DOHH2 (cell line): ENCODE results near the gene MSLN.

Experiments used
- H3F3A ChIP-seq: fragments of 200-600 bp; sonication (generic), shearing (Covaris generic); 2 replicates; pipeline ENCODE4 v1.6.0; 2016; ENCODE audit warnings: antibody characterized with exemption, mild to moderate bottlenecking; ENCODE audit not compliant: control insufficient read depth, insufficient read depth
- H3K27ac ChIP-seq: fragments of 200-600 bp; sonication (generic); 2 replicates; pipeline ENCODE4 v1.5.1; 2014; ENCODE audit warnings: low read depth, mild to moderate bottlenecking, low read length, moderate library complexity
- H3K27me3 ChIP-seq: fragments of 200-600 bp; sonication (generic); 2 replicates; pipeline ENCODE4 v1.6.1; 2014; ENCODE audit warnings: mild to moderate bottlenecking, low read length, mixed read lengths; ENCODE audit not compliant: control insufficient read depth
- H3K36me3 ChIP-seq: fragments of 200-600 bp; sonication (generic); 2 replicates; pipeline ENCODE4 v1.6.1; 2014; ENCODE audit warnings: mild to moderate bottlenecking, low read length, moderate library complexity, mixed read lengths; ENCODE audit not compliant: control insufficient read depth
- H3K4me1 ChIP-seq: fragments of 200-600 bp; sonication (generic); 2 replicates; pipeline ENCODE4 v1.6.1; 2014; ENCODE audit warnings: mild to moderate bottlenecking, low read length, mixed read lengths; ENCODE audit not compliant: control insufficient read depth
- H3K4me2 ChIP-seq: fragments of 200-600 bp; sonication (generic); 2 replicates; pipeline ENCODE4 v1.6.0; 2014; ENCODE audit warnings: mild to moderate bottlenecking, low read length, moderate library complexity
- H3K4me3 ChIP-seq: fragments of 200-600 bp; sonication (generic); 2 replicates; pipeline ENCODE4 v1.5.1; 2014; ENCODE audit warnings: mild to moderate bottlenecking, low read length, mixed read lengths
- H3K79me2 ChIP-seq: fragments of 200-600 bp; sonication (generic); 2 replicates; pipeline ENCODE4 v1.6.1; 2014; ENCODE audit warnings: mild to moderate bottlenecking, low read length, mixed read lengths; ENCODE audit not compliant: control insufficient read depth
- H3K9me2 ChIP-seq: fragments of 200-600 bp; sonication (generic); replicated peaks from 2 replicates; pipeline ENCODE4 v1.6.1; 2014; ENCODE audit warnings: mild to moderate bottlenecking, low read length, mixed read lengths; ENCODE audit not compliant: control insufficient read depth
- H3K9me3 ChIP-seq: fragments of 200-600 bp; sonication (generic); 2 replicates; pipeline ENCODE4 v1.6.1; 2014; ENCODE audit warnings: antibody characterized with exemption, low read length, mixed read lengths; ENCODE audit not compliant: control insufficient read depth, insufficient read depth
- H4K20me1 ChIP-seq: fragments of 200-600 bp; sonication (generic); 2 replicates; pipeline ENCODE4 v1.6.0; 2014; ENCODE audit warnings: low read depth, mild to moderate bottlenecking, antibody characterized with exemption, low read length, moderate library complexity; ENCODE audit not compliant: control insufficient read depth, insufficient read depth
- EZH2phosphoT487 ChIP-seq: fragments of 200-600 bp; sonication (generic); IDR thresholded peaks from 2 replicates; pipeline ENCODE4 v1.6.1; 2017; ENCODE audit warnings: borderline replicate concordance, mild to moderate bottlenecking, antibody characterized with exemption, low read length, moderate library complexity, mixed read lengths
- TF ChIP-seq, protein P1 (sequence below): fragments of 200-600 bp; sonication (generic); IDR thresholded peaks from one replicate; pipeline ENCODE4 v1.5.1; 2014; ENCODE audit warnings: antibody characterized with exemption, mild to moderate bottlenecking, low read depth, low read length; ENCODE audit not compliant: poor library complexity, severe bottlenecking

Gene MSLN

DNA sequence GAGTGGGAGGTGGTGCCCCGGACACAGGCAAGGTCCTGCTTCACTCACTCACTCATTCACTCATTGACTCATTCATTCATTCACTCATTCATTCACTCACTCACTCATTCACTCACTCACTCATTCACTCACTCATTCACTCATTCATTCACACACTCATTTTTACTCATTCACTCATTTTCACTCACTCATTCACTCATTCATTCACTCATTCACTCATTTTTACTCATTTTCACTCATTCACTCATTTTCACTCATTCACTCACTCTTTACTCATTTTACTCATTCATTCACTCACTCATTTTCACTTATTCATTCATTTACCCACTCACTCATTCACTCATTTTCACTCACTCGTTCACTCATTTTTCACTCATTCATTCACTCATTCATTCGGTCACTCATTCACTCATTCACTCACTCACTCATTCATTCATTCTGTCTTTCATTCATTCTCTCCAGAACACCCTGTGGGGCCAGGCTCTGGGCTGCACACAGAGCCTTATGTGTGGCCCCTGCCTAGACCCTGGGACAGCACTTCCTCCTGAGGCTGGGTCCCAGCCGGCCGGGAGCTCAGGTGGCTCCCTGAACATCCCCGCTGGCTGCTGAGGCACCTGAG lies 18.5 kb downstream of the MSLN start:
- Histone ChIP-seq H3K27me3 (peaks cover 13% of the 10 kb centered on the region), H3K4me1 (no peaks in the 10 kb centered on the region), H3F3A (no peaks in the 10 kb centered on the region), H3K4me2 (no peak overlapping the region), H3K4me3 (no peak overlapping the region), H3K79me2 (no peaks in the 10 kb centered on the region), H3K9me3 (no peaks in the 10 kb centered on the region), H3K27ac (no peak overlapping the region), H3K36me3 (no peaks in the 10 kb centered on the region), H4K20me1 (0 out of 2 replicates have a peak, but pooled peaks cover 3% of the 10 kb centered on the region), H3K9me2 (no peaks in the 10 kb centered on the region)
- TF ChIP-seq EZH2phosphoT487 = no peak
- TF ChIP-seq, protein P1, sequence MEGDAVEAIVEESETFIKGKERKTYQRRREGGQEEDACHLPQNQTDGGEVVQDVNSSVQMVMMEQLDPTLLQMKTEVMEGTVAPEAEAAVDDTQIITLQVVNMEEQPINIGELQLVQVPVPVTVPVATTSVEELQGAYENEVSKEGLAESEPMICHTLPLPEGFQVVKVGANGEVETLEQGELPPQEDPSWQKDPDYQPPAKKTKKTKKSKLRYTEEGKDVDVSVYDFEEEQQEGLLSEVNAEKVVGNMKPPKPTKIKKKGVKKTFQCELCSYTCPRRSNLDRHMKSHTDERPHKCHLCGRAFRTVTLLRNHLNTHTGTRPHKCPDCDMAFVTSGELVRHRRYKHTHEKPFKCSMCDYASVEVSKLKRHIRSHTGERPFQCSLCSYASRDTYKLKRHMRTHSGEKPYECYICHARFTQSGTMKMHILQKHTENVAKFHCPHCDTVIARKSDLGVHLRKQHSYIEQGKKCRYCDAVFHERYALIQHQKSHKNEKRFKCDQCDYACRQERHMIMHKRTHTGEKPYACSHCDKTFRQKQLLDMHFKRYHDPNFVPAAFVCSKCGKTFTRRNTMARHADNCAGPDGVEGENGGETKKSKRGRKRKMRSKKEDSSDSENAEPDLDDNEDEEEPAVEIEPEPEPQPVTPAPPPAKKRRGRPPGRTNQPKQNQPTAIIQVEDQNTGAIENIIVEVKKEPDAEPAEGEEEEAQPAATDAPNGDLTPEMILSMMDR = no peak

DNA sequence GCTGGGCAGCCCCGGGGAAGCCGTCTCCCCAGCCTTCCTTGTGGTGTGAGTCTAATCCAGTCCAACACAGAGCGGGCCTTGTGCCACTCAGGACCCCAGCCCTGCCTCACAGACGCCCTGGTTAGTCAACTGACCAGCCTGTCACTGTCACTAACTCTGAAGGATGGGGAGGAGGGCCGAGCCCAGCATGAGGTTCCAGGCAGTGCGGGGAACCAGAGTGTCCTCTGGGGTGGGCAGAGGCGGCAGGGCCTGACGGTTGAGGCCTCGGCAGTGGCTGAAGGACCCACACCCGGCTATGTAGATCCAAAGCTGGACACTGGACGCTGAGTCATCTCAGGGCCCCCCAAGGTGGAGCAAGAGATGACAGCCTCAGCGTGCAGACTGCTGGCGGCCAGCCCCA lies 19.0 kb downstream of the MSLN start:
- 0 out of 2 replicates have a peak, but pooled peaks cover 3% of the 10 kb centered on the region for H4K20me1 ChIP-seq
- H3K4me1 ChIP-seq = no peaks in the 10 kb centered on the region
- no peak overlapping the region for H3K27ac ChIP-seq
- H3F3A ChIP-seq = no peaks in the 10 kb centered on the region
- H3K79me2 ChIP-seq = no peaks in the 10 kb centered on the region
- H3K9me2 ChIP-seq = no peaks in the 10 kb centered on the region
- H3K27me3 ChIP-seq = peaks cover 13% of the 10 kb centered on the region
- peaks cover 2% of the 10 kb centered on the region for H3K36me3 ChIP-seq
- TF ChIP-seq EZH2phosphoT487 = no peak
- TF ChIP-seq, protein P1 = no peak
- no peak overlapping the region for H3K4me3 ChIP-seq
- H3K4me2 ChIP-seq = no peak overlapping the region
- H3K9me3 ChIP-seq = no peaks in the 10 kb centered on the region

DNA sequence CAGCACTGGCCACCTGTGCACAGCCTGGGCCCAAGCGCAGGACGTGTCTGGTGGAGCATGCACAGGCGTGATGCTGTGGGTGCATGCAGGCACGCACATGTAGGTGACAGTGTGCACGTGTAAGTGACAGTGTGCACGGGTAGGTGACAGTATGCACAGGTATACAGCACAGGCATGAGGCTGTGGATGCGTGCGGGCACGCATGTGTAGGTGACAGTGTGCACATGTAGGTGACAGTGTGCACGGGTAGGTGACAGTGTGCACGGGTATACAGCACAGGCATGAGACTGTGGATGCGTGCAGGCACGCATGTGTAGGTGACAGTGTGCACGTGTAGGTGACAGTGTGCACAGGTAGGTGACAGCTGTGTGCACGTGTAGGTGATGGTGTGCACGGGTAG lies 19.8 kb downstream of the MSLN start:
- no peaks in the 10 kb centered on the region for H3K79me2 ChIP-seq
- no peak overlapping the region for H3K27ac ChIP-seq
- no peak overlapping the region for H3K4me2 ChIP-seq
- H3K27me3 ChIP-seq = peaks cover 13% of the 10 kb centered on the region
- H3K9me2 ChIP-seq = no peaks in the 10 kb centered on the region
- peaks cover 9% of the 10 kb centered on the region for H3K36me3 ChIP-seq
- H3F3A ChIP-seq = no peaks in the 10 kb centered on the region
- no peak for TF ChIP-seq EZH2phosphoT487
- TF ChIP-seq, protein P1 = no peak
- H4K20me1 ChIP-seq = peaks cover 3% of the 10 kb centered on the region; the same call in 1 of the 2 replicates
- H3K4me3 ChIP-seq = no peak overlapping the region
- no peaks in the 10 kb centered on the region for H3K4me1 ChIP-seq
- H3K9me3 ChIP-seq = no peaks in the 10 kb centered on the region
